ENCODE data around the gene ARMH2. TPM values are rescaled to one million over a fixed set of nuclear protein-coding genes. Genes with fewer than 3 reads are reported as not detected.
"Not testable (repeated sequence)": the region's sequence is repeated elsewhere in the genome, so short reads cannot be mapped to it uniquely, and the experiment has no call there.

Gene ARMH2
- total RNA-seq, 1 donor from 2014 or later = not detected

GRCh38 chr6:24766680-24767462, 31.8 kb downstream of the ARMH2 start:
- H3K27me3 ChIP-seq (ENCODE audit: insufficient read depth, low read length) = no peaks in the 10 kb centered on the region

GRCh38 chr6:24765968-24766367, 32.7 kb downstream of the ARMH2 start:
- H3K4me3 Mint-ChIP-seq (ENCODE audit: unreplicated experiment) = not testable (repeated sequence)

More at GRCh38 chr6:24766680-24767462, 31.8 kb downstream of the ARMH2 start:
- no peak overlapping the region for H3K9ac ChIP-seq (ENCODE audit: low read length)
- H3K4me1 Mint-ChIP-seq (ENCODE audit: low read depth, unreplicated experiment) = peaks cover 2% of the 10 kb centered on the region
- no peaks in the 10 kb centered on the region for H3K4me1 ChIP-seq (ENCODE audit: insufficient read depth, low read length)
- H3K27ac Mint-ChIP-seq (ENCODE audit: unreplicated experiment) = no peak overlapping the region
- H4K20me1 ChIP-seq (ENCODE audit: insufficient read depth, low read length) = no peaks in the 10 kb centered on the region
- TF ChIP-seq CTCF (IDR thresholded peaks at IDR 0.05; ENCODE audit: insufficient read depth, low read depth, low read length) (peak; percentile 37), EZH2 (IDR thresholded peaks at IDR 0.05; ENCODE audit: insufficient read depth, low read length) (no peak)
- FAIRE-seq (no peak), DNase-seq (ENCODE audit: low read depth) (no peak)
- no peak overlapping the region for H2AFZ ChIP-seq (ENCODE audit: low read depth, low read length)
- H3K9me3 ChIP-seq (ENCODE audit: insufficient read depth, low read depth, low read length) = no peaks in the 10 kb centered on the region
- no peaks in the 10 kb centered on the region for H3K36me3 ChIP-seq (ENCODE audit: insufficient read depth, low read length)
- no peaks in the 10 kb centered on the region for H3K36me3 Mint-ChIP-seq (ENCODE audit: low read depth, unreplicated experiment)
- H3K79me2 ChIP-seq (ENCODE audit: insufficient read depth, low read length) = no peaks in the 10 kb centered on the region
- no peak overlapping the region for H3K4me3 ChIP-seq (ENCODE audit: insufficient read depth, low read depth, low read length)
- no peaks in the 10 kb centered on the region for H3K27me3 Mint-ChIP-seq (ENCODE audit: low read depth, unreplicated experiment)
- no peak overlapping the region for H3K27ac ChIP-seq (ENCODE audit: low read depth, low read length)
- no peak overlapping the region for H3K4me3 Mint-ChIP-seq (ENCODE audit: unreplicated experiment)
- no peaks in the 10 kb centered on the region for H3K9me3 Mint-ChIP-seq (ENCODE audit: unreplicated experiment)
- H3K4me2 ChIP-seq (ENCODE audit: low read length) = no peak overlapping the region

DNA sequence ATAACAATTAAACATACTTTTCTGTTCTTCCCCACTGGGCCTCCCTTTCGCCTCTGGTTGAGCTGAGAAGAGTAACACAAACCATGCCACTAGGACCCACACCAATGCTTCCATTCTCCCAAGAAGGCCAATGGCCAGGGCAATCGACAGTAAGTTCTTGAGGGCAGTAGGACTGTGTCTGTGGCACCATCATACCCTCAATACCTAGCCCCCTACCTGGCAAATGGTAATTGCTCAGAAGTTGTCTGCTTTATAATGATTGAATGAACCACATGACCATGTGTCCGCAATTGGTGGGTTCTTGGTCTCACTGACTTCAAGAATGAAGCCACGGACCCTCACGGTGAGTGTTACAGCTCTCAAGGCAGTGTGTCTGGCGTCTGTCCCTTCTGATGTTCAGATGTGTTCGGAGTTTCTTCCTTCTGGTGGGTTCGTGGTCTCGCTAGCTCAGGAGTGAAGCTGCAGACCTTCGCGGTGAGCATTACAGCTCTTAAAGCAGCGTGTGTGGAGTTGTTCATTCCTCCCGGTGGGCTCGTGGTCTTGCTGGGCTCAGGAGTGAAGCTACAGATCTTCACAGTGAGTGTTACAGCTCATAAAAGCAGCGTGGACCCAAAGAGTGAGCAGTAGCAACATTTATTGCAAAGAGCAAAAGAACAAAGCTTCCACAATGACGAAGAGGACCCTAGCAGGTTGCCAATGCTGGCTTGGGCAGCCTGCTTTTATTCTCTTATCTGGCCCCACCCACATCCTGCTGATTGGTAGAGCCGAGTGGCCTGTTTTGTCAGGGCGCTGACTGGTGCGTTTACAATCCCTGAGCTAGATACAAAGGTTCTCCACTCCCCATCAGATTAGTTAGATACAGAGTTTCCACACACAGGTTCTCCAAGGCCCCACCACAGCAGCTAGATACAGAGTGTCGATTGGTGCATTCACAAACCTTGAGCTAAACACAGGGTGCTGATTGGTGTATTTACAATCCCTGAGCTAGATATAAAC, 33.6 kb downstream of the ARMH2 start:
- not testable (repeated sequence) for H3K9me3 Mint-ChIP-seq (ENCODE audit: unreplicated experiment); H3K4me2 ChIP-seq (ENCODE audit: low read length); H2AFZ ChIP-seq (ENCODE audit: low read depth, low read length); H3K9me3 ChIP-seq (ENCODE audit: insufficient read depth, low read depth, low read length); H4K20me1 ChIP-seq (ENCODE audit: insufficient read depth, low read length); H3K27me3 ChIP-seq (ENCODE audit: insufficient read depth, low read length); H3K9ac ChIP-seq (ENCODE audit: low read length); H3K4me3 ChIP-seq (ENCODE audit: insufficient read depth, low read depth, low read length); H3K79me2 ChIP-seq (ENCODE audit: insufficient read depth, low read length); H3K27ac Mint-ChIP-seq (ENCODE audit: unreplicated experiment); DNase-seq (ENCODE audit: low read depth); H3K36me3 ChIP-seq (ENCODE audit: insufficient read depth, low read length); H3K27me3 Mint-ChIP-seq (ENCODE audit: low read depth, unreplicated experiment); H3K4me3 Mint-ChIP-seq (ENCODE audit: unreplicated experiment); H3K36me3 Mint-ChIP-seq (ENCODE audit: low read depth, unreplicated experiment); H3K4me1 Mint-ChIP-seq (ENCODE audit: low read depth, unreplicated experiment); H3K4me1 ChIP-seq (ENCODE audit: insufficient read depth, low read length); FAIRE-seq; H3K27ac ChIP-seq (ENCODE audit: low read depth, low read length)

More at GRCh38 chr6:24765968-24766367, 32.7 kb downstream of the ARMH2 start:
- not testable (repeated sequence) for H3K9me3 ChIP-seq (ENCODE audit: insufficient read depth, low read depth, low read length); H3K36me3 ChIP-seq (ENCODE audit: insufficient read depth, low read length); H4K20me1 ChIP-seq (ENCODE audit: insufficient read depth, low read length); H3K27ac Mint-ChIP-seq (ENCODE audit: unreplicated experiment); H3K79me2 ChIP-seq (ENCODE audit: insufficient read depth, low read length); H2AFZ ChIP-seq (ENCODE audit: low read depth, low read length); H3K4me1 ChIP-seq (ENCODE audit: insufficient read depth, low read length); FAIRE-seq; DNase-seq (ENCODE audit: low read depth); H3K4me3 ChIP-seq (ENCODE audit: insufficient read depth, low read depth, low read length); H3K27me3 Mint-ChIP-seq (ENCODE audit: low read depth, unreplicated experiment); H3K4me2 ChIP-seq (ENCODE audit: low read length); H3K36me3 Mint-ChIP-seq (ENCODE audit: low read depth, unreplicated experiment); H3K9ac ChIP-seq (ENCODE audit: low read length); H3K4me1 Mint-ChIP-seq (ENCODE audit: low read depth, unreplicated experiment); H3K27ac ChIP-seq (ENCODE audit: low read depth, low read length); H3K9me3 Mint-ChIP-seq (ENCODE audit: unreplicated experiment); H3K27me3 ChIP-seq (ENCODE audit: insufficient read depth, low read length)
